Measurements from ENCODE around the gene MINDY4.

- TF ChIP-seq GATA2 (IDR thresholded peaks at IDR 0.05; ENCODE audit: low read depth, low read length) = no peak
- TF ChIP-seq GATA3 (IDR thresholded peaks at IDR 0.05; ENCODE audit: low read depth, low read length) = no peak
Measured at GRCh38 chr7:30850426-30850825, 79.2 kb downstream of the MINDY4 start.

All from SH-SY5Y (cell line).